ENCODE measurements around the gene ETV6.

Gene ETV6

DNA sequence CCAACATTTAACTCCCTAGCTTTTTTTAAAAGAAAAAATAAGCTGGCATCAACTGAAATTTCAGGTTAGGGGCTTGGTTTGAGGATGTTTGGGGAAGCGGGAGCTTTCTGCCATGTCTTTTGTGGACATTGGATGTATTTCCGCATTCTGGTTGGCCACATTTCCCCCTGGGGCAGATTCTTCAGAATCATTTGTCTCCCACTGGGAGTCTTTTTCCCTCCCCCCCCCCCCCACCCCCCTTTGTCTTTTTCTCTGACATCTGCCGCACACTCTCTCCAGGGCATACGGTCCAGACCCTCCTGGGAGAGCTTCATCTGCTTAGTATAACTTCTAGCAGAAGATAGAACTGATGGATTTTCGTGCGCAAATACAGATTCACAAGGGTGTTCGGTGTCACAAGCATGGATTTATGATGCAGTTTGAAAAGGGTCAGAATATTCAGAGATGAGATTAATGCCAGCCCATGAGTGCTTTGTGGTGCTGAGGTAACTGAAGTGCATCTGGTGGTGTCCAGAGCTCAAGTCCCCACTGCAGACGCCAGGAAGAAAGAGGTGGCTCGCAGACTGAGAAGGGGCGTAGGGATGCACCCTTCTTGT, 40.2 kb downstream of the ETV6 start:
- Mint-ChIP-seq H3K27ac (no peak overlapping the region), H3K4me1 (peaks cover 31% of the 10 kb centered on the region), H3K9me3 (no peaks in the 10 kb centered on the region), H3K4me3 (no peak overlapping the region), H3K27me3 (no peaks in the 10 kb centered on the region)
- ATAC-seq (no peak), DNase-seq (no peak)

DNA sequence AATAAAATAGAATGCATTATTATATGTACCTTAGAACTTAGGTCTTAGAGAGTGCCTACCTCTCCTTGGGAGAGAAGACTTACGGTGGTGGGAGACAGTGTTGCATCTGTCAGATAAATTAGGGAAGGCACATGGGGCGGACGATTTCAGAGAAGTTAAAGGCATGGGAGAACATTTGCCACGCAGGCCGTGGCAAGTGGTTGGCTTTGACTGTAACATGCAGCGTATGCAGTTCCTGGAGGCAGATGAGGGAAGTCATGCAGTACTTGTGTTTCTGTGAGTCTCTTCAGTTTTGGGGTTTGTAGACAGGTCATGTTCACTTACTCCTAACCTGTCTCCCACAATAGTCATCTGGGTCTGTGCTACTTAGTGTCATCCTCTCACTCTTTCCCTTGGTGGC, 43.6 kb downstream of the ETV6 start:
- H3K27ac Mint-ChIP-seq: no peak overlapping the region
- no peaks in the 10 kb centered on the region for H3K9me3 Mint-ChIP-seq
- peaks cover 28% of the 10 kb centered on the region for H3K4me1 Mint-ChIP-seq
- H3K27me3 Mint-ChIP-seq: no peaks in the 10 kb centered on the region
- ATAC-seq (no peak), DNase-seq (no peak)
- H3K4me3 Mint-ChIP-seq: no peak overlapping the region

DNA sequence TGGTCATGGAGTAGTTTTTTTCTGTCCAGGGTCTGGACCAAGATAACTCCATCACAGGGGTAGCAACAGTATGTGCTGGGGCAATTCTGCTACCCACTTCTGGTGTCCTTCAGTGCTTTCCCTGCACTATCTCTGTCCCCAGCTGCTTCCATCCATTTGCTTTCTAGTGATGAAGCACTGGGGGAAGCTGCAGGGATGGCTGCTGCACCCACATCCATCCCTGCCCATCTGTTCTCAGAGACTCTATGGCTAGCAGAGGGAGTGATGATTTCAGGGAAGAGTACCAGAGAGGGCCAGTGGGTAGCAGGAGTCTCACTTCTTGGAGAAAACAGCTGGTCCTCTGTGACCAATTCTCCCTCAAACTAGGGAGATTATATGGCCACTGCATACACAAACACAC, 44.1 kb downstream of the ETV6 start:
- Mint-ChIP-seq H3K9me3 (no peaks in the 10 kb centered on the region), H3K4me3 (no peak overlapping the region), H3K27me3 (no peaks in the 10 kb centered on the region), H3K4me1 (peaks cover 28% of the 10 kb centered on the region), H3K27ac (no peak overlapping the region)
- DNase-seq (no peak), ATAC-seq (no peak)

DNA sequence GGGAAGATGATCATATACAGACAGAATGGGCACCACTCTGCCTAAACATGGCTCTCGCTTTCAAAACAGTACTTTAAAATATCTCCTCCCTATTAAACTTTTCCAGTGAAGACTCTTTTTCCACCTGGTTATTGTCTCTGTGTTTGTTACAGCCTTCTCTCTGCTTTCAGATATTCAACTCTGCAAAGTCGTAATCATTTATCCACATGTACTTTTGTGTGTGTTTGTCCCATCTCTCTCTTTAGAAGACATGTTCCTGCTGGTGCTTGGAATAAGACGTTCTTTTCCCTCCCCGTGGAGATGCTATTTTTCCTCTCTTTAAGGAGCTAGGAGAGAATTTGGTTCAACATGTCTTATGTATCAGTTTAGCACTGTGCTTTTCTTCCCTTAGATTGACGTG, 45.1 kb downstream of the ETV6 start:
- no peak overlapping the region for H3K4me3 Mint-ChIP-seq
- DNase-seq (no peak), ATAC-seq (no peak)
- H3K9me3 Mint-ChIP-seq: no peaks in the 10 kb centered on the region
- H3K27ac Mint-ChIP-seq: no peak overlapping the region
- H3K27me3 Mint-ChIP-seq: no peaks in the 10 kb centered on the region
- peaks cover 25% of the 10 kb centered on the region for H3K4me1 Mint-ChIP-seq

DNA sequence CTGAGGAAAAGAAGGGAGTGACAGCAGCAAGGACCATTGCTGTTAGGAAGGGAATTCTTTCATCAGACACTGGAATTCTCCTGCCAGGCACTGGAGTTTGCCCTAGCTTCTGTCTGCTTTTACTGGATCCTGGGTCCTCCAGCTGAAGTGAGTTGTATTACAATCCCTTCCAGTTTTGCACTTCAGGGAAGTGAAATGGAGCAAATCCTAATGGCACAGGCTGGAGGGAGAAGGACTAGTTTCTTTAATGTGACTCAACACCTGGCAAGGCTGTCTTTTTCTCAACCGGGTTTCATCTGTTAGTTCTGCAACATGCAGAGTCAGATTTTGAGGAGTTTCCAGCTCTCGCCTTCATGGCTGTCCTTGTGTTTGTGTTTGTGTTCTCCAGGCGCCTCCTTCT, 45.8 kb downstream of the ETV6 start:
- Mint-ChIP-seq H3K4me3 (no peak overlapping the region), H3K9me3 (no peaks in the 10 kb centered on the region), H3K27me3 (no peaks in the 10 kb centered on the region), H3K4me1 (peaks cover 20% of the 10 kb centered on the region), H3K27ac (no peak overlapping the region)
- ATAC-seq (no peak), DNase-seq (no peak)

DNA sequence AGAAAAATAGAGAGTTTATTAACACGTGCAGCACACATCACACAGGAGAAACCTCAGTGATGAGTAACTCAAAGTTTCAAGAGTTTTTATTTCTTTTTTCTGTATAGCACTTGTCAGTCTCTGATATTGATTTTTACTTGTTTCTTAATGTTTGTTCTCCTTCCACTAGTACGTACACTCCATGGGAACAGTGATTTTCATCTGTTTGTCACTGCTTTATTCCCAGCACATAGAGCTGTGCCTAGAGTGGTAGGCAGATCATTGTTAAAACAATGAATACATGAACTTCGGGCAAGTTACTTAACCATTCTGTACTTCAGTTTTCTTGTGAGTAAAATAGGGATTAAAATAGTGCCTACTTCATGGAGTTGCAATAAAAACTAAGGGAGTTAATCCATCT, 46.6 kb downstream of the ETV6 start:
- no peak for ATAC-seq
- Mint-ChIP-seq H3K27ac (no peak overlapping the region), H3K4me3 (no peak overlapping the region), H3K27me3 (no peaks in the 10 kb centered on the region), H3K4me1 (peaks cover 26% of the 10 kb centered on the region), H3K9me3 (no peaks in the 10 kb centered on the region)
- no peak for DNase-seq

DNA sequence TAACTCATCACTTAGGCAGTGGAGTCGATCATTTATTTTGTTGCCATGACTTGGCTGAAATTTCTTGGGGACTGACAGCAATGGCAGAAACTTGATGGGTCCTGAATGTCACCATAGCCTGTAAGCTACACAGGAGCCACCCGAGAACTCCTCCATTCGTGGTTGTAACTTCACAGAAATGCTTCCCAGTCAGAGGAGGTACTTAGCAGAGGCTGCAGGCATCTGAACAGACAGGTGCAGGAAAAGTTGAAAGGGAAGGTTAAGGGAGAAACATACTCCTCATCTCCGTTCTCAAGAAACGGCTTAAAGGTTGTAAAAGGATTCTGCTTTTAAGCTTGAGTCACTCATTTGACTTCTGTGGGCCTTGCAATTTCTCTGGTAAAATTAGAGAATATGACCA, 47.7 kb downstream of the ETV6 start:
- Mint-ChIP-seq H3K4me1 (peaks cover 36% of the 10 kb centered on the region), H3K4me3 (no peak overlapping the region), H3K27ac (no peak overlapping the region), H3K27me3 (no peaks in the 10 kb centered on the region), H3K9me3 (no peaks in the 10 kb centered on the region)
- ATAC-seq (no peak), DNase-seq (no peak)

DNA sequence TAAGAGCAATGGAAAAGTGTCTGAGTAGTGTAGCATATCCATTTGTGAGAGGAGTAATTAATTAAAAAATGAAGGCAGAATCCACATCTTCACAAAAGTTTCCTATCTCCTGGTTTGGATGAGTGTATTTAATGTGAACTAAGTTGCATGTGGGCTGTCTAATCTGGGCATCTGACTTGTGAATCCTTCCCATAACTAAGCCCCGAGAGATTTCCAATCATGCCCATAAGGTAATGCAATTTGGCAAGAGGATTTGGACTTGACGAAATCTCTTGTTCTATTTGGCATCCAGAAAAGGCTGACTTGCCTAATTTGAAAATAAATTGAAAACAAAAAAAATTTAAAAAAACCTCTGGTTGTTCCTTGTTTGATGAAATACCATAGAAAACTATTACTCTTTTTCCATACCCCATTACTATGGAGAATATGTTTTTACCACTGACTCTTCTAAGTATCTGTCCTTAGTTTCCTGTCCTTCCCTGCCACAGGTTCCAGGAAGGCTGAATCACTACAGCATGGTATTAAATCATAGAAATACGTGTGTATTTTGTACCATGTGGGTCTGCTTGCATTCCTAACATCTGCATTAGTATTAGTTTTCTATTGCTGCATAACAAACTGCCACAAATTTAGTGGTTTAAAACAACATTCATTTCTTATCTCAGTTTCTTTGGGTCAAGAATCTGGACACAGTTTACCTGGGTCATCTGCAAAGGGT, 48.4 kb downstream of the ETV6 start:
- ATAC-seq (no peak), DNase-seq (no peak)
- H3K4me1 Mint-ChIP-seq: peaks cover 42% of the 10 kb centered on the region
- H3K4me3 Mint-ChIP-seq: no peak overlapping the region
- no peaks in the 10 kb centered on the region for H3K9me3 Mint-ChIP-seq
- H3K27me3 Mint-ChIP-seq: no peaks in the 10 kb centered on the region
- H3K27ac Mint-ChIP-seq: no peak overlapping the region

DNA sequence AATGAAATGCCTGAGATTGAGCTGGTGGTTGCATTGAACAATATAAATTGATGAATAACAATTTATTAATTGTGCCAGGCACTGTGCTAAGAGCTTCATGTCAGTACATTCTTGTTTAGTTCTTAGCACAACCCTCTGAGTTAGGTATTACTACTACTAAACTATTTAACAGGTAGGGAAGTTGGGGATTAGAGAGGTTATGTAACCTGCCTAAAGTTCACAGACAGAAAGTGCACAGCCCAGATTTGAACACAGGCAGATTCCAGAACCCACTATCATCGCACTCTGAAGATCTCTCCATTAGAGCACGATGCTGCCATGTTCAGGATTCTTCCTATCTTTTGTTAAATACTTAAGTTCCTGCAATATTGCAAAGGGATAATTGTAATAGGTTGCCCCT, 49.3 kb downstream of the ETV6 start:
- Mint-ChIP-seq H3K27ac (no peak overlapping the region), H3K9me3 (no peaks in the 10 kb centered on the region), H3K27me3 (no peaks in the 10 kb centered on the region), H3K4me3 (no peak overlapping the region), H3K4me1 (peaks cover 51% of the 10 kb centered on the region)
- ATAC-seq (no peak), DNase-seq (no peak)

DNA sequence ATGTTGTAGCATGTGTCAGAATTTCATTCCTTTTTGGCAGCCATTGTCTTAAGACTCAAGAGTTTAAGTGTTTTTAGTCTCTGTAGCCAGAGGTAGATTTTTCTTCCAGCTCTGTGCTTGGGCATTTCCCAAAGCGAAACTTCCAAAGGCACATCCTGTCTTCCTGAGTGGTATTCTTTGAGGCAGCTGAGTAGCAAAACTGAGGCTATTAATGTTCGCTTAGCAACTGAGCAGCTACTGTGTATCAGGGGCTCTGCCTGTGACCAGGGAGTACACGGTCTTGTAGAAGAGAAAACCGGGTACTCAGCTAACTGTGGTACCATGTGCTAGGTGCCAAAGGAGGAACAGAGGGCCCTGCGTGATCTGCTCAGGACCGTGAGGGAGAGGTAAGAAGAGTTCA, 52.0 kb downstream of the ETV6 start:
- H3K27me3 Mint-ChIP-seq: no peaks in the 10 kb centered on the region
- H3K9me3 Mint-ChIP-seq: no peaks in the 10 kb centered on the region
- H3K4me1 Mint-ChIP-seq: peaks cover 57% of the 10 kb centered on the region
- no peak overlapping the region for H3K27ac Mint-ChIP-seq
- H3K4me3 Mint-ChIP-seq: no peak overlapping the region
- DNase-seq (no peak), ATAC-seq (no peak)

DNA sequence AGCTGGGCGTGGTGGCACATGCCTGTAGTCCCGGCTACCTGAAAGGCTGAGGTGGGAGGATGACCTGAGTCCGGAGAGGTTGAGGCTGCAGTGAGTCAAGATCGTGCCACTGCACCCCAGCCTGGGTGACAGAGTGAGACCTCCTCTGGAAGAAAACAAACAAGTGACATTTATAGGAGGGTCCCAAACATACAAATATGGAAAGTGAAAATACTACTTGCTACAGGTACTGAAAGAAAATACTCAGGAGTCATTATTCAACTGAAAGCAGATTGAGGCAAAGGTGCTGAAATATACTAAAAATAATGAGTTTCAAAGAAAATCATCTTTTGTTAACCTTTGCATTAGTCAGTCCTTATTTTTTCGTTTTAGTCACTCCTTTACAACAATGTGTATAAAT, 53.5 kb downstream of the ETV6 start:
- Mint-ChIP-seq H3K9me3 (no peaks in the 10 kb centered on the region), H3K27ac (peak overlapping the region in 1 of 2 donors; percentile 83), H3K27me3 (no peaks in the 10 kb centered on the region), H3K4me1 (peaks cover 51% of the 10 kb centered on the region), H3K4me3 (peak overlapping the region; percentile 62 to 63)
- peak in 1 of 2 donors; percentile 23 for DNase-seq
- peak; percentile 88 for ATAC-seq

DNA sequence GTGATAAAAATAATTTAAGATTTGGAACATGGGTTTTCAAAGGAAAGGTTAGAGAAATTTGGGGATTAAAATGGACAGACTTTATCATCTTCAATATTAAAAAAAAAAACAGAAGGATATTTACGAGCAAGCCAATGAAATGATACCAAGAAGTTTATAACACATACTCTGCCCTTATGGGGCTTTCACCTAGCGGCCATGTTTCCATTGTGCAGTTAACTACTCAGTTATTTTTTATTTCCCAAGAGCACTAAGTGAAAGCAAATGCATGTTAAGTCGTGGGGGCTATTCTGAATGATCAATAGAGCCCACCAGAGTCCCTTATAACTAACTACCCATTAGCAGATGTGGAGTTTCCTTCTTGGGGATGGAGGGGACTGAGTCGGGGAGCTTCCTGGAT, 53.9 kb downstream of the ETV6 start:
- peak overlapping the region in 1 of 2 donors; percentile 83 for H3K27ac Mint-ChIP-seq
- H3K9me3 Mint-ChIP-seq: no peaks in the 10 kb centered on the region
- ATAC-seq (peak; percentile 33), DNase-seq (no peak)
- no peaks in the 10 kb centered on the region for H3K27me3 Mint-ChIP-seq
- H3K4me1 Mint-ChIP-seq: peaks cover 48% of the 10 kb centered on the region
- peak overlapping the region; percentile 62 to 63 for H3K4me3 Mint-ChIP-seq

DNA sequence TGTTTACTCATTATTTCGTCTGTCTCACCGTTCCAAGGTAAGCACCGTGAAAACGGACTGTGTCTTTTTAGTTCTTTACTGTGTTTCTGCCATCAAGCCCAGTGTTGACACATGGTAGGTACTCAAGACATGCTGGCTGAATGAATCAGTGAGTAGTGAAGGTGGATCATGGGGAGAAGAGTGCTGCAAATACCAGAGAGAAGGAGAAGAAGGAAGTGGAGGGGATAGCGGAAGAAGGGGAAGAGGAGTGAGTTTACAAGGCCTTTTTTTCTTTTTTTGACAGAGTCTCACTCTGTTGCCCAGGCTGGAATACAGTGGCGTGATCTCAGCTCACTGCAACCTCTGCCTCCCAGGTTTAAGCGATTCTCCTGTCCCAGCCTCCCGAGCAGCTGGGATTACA, 54.6 kb downstream of the ETV6 start:
- no peaks in the 10 kb centered on the region for H3K27me3 Mint-ChIP-seq
- peak overlapping the region in 1 of 2 donors; percentile 67 for H3K27ac Mint-ChIP-seq
- no peaks in the 10 kb centered on the region for H3K9me3 Mint-ChIP-seq
- no peak for ATAC-seq
- H3K4me3 Mint-ChIP-seq: no peak overlapping the region
- DNase-seq: no peak
- peaks cover 48% of the 10 kb centered on the region for H3K4me1 Mint-ChIP-seq

DNA sequence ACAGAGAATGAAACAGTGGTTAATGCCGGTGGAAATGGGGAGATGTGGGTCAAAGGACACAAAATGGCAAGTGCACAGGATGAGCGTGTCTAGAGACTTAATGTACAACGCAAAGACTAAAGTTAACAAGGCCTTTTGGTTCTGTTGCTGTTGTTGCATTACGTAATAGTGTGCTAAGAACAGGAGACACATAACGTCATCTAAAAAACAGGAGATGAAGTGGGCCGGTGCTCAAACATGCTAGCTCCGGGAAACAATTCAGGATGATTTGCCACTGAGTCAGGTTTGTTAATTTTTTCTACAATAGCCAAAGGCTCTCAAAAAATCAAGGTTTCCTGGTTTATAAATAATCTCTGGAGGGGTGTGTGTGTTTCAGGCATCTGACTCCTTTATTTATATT, 55.5 kb downstream of the ETV6 start:
- DNase-seq: no peak
- Mint-ChIP-seq H3K27me3 (no peaks in the 10 kb centered on the region), H3K4me3 (no peak overlapping the region), H3K4me1 (peaks cover 53% of the 10 kb centered on the region), H3K27ac (no peak overlapping the region), H3K9me3 (no peaks in the 10 kb centered on the region)
- ATAC-seq: no peak

DNA sequence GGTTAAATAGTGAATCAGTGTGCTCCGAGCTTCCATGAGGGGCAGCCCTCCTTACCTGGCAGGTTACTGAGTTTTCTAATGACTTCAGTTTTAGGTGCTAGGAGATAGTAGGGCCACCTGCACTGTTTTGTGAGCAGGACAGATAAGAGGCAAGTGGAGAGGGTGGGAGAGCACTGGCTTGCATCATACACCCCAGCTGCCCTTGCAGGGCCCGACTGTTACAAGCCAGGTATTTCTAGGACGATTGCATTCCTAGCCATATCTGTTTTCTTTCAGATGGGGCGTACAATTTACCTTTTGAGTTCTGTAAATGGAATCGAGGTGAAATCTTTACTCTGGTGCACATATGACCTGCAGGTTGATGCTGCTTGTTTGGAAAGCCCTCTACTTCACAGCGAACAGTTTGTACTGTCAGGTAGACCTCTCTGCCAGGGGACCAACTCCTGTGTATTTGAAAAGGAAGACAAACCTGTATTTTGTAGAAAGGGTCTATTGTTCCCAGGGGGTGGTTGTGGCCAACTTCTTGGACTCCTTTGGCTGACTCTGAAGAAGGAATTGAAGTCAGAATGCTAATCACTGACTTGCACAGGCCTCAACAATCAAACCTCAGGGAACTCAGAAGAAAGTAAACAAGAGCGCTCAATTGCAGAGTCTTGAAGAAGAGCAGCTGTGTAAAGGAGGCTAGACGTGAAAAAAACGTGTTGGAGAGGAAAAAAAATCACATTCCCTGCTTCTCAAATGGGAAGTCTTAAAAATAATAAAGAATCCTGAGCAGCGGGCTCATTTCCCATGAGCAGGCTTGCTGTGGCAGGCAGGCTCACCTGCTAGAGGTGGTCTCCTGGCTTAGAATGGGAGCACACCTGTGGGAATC, 57.3 kb downstream of the ETV6 start:
- no peaks in the 10 kb centered on the region for H3K9me3 Mint-ChIP-seq
- ATAC-seq (no peak), DNase-seq (no peak)
- H3K27me3 Mint-ChIP-seq: no peaks in the 10 kb centered on the region
- peaks cover 47% of the 10 kb centered on the region for H3K4me1 Mint-ChIP-seq
- H3K4me3 Mint-ChIP-seq: no peak overlapping the region
- no peak overlapping the region for H3K27ac Mint-ChIP-seq

DNA sequence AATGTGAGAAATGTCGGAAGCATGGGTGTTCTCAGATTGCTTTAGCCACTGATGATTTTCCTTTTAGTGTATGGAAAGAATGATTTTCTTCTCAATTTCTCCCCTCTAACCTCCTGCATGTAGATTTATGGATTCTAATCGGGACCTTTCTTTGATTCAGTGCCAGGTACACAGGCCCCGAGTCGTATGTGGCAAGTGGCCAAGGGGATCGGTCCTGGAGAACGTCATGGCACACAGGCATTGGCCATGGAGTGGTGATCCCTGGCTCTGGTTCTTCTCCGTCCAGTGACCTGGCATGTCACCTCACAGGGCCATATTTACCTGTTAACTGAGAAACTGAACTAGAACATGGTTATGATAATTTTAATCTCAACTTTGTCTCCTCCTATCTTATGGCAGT, 58.1 kb downstream of the ETV6 start:
- Mint-ChIP-seq H3K27ac (no peak overlapping the region), H3K9me3 (no peaks in the 10 kb centered on the region), H3K4me3 (no peak overlapping the region), H3K27me3 (no peaks in the 10 kb centered on the region), H3K4me1 (peaks cover 45% of the 10 kb centered on the region)
- DNase-seq: no peak
- ATAC-seq: no peak

Data from stimulated activated naive CD8-positive, alpha-beta T cell treated with anti-CD3 and anti-CD28 coated beads, Interleukin-15, amount 100 ng/mL, for 72 hours (primary cell).